ENCODE data around the gene TULP4.
A peak's percentile ranks its signal among the peaks of the same experiment; 100 is the strongest.

TULP4 gene

DNA sequence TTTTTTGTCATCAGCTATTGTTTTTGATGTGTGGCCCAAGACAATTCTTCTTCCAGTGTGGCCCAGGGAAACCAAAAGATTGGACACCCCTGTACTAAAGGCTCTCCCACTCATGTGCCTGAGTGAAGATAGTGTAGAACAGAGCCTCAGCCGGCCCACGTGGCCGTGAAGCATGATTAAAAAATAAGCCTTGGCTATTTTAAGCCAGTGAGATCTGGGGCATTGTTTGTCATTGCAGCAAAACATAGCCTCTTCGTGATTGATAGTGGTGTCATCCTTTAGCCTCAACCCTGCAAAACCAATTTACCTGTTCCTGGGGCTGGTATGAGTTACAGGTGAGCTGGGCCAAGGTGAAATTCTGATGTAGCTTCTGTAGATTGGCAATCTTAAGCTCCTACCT lies 85.3 kb downstream of the TULP4 start:
- no peak for DNase-seq

DNA sequence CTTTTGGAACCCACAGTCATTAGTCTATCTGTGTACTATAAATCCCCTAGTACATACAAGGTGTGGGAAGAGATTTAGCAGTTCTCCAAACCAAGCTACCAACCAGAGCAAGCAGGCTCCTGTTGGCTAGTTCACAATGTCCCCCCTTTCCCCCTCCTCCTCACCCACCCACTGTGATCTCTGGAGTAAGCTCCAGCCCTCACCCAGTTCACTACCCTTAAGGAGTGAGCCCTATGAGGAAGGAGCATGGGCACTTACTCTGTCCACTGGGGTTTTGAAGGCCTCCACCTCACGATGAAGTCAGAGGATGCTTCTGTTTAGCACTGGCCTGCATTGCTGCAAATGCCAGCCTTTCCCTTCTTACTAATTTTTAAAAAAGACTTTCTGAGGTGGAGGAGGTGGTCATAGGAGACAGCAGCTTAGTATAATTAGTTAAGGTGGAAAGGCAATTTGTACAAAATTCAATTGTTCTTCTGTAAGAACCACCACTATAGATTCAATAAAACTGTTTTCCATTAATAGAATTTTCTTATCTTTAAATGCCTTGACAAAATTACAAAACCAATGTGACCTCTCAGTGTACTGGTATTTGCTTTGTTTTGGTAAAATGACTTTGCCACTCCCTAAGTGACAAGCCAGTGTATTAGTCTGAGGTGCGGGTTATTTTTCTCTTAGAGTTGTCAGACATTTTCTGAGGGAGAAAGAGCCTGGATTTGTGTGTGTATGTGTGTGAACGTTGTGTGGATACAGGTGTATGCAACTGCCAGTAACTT lies 86.2 kb downstream of the TULP4 start:
- DNase-seq: no peak

DNA sequence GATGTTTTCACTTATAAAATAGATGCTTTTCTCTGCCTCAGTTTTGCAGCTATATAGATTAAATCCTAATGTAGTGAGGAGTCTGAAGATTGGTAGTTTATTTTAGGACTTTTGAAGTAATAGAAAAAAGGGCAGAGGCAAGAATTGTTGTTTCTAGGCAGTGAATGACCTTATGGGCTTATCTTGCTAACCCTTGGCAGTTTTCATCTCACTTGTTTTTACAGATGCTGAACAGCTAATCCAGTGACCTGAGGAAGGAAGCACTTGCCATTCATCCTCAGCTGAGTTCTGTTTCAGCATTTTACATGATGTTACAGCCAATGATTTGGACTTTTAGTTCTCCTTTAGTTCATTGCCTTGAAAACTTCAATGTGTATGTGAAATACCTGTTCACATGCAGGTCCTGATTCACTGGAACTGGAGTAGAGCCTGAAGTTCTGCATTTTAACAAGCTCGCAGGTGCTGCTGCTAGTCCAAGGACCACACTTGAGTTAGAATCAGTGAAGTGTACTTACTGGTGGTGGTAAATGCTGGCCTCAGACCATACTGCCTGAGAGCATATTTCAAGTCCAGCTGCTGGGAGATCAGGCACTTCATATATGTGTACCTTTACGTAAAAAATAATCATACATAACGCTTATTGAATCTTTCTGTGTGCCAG lies 86.9 kb downstream of the TULP4 start:
- DNase-seq: no peak

DNA sequence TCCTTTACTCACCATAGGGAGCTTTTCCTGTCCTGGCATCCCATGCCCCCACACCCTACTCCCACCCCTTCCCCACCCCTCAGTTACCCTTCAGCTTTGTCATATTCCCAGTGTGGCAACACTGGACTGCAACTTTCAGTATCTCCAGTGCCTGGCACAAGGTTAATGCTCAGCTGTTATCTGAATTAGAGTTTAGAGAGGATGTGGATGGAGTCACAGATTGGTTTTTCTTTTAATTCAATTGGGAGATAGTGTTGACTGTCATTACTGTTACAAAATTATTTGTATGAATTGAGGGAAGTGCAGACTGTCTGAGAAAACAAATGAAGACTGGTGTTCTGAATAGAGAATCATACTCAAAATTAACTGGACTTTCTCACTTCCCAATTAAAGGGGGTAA lies 89.9 kb downstream of the TULP4 start:
- DNase-seq: no peak

DNA sequence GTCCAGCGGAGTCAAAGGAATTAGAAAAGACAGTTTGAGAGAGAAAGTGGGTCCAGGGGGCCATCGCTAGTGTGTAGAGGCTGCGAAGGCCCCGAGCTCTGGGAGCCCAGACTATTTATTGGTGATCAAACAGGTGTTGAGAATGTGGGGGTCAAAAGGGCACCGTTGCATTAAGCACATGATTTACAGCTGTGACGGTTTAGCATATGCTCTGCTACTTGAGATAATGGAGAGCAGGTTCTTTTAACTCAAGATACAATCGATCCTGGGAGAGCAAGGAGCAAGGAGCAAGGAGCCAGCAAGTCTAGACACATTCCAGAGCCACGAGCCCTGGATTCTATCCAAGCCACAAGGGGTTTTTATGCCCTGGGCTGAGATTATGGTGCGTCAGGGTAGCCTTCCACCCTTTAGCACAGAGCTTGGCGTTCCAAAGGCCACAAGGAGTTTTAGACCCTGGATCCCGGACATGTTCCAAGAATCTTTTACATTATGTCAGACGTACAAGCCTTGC lies 93.1 kb downstream of the TULP4 start:
- DNase-seq: peak; percentile 90

DNA sequence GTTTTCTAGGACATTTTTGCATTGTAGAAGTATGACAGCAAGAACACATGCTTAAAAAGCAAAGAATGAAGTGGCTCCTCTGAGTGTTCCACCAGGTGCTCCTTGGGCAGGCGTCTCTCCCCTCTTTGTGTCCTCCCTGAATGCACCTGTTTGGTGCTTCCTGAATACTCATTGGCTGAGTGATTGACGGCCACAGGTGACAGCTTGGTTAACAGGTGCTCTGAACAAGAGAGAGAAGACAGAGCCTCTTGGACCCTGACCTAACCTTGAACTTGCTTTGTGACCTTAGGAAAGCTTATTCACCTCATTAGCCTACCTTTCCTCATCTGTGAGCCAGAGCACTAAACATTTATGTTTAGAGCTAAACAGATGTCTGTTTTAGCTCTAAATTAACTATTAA lies 93.7 kb downstream of the TULP4 start:
- no peak for DNase-seq

DNA sequence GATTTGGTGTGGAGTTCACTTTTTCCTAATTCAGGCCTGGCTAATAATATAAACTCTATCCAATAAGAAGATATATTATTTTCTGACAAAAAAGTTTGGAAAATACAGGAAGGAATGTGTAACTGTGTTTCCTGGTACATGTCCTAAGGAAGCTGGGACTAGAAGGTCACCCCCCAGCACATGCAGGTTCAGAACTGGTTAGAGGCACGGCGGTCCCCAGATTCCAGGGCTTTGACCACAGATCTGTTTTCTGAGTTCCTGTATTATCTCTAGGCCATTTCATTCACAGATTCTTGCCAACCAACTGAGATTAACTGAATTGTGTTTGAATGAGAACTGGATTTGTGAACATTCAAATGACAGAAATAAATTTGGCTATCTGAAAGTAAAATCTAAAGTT lies 94.5 kb downstream of the TULP4 start:
- no peak for DNase-seq

DNA sequence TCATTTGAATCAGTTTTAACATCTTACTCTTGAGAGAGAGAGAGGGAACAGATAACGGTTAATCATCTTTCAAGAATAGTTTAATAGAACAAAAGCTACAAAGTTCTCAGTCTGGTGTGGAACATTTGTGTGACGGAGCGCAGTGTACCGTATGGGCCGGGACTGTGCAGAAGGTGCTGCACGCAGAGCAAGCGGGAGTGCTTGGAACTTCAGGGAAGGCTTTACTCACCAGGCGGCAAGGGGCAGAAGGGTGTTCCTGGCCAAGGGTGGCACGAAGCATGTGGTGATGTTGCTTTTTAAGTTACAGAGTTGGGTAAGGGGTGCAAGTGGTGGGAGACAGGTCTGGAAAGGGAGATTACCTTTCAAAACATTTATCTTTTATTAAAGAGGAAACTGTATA lies 95.7 kb downstream of the TULP4 start:
- DNase-seq: no peak

DNA sequence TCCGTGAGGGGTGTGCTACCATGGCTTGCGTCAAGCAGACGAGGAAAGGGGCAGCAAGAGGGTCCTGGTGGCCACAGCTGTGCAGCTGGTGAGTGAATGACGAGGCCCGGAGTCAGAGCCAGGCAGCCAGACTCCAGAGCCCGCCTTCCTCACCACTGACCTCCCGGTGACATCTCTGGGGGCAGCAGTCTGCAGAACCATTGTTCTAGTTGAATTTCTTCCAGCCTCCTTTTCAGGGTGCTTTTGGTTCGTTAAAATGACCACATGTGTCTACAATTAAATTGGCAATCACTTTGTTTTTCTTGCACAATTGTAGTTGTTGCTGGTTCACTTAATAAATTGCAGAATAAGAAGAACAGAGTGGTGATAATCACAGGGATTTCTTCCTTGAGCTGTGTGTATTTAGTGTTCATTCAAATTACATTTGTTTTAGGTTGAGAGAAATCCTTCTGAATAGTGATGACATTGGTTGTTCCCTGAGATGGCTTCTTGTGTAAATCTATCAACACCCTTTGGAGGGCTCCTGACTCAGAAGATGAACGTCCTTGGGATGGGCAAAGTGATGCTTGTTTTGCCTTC lies 96.4 kb downstream of the TULP4 start:
- peak; percentile 89 for DNase-seq

DNA sequence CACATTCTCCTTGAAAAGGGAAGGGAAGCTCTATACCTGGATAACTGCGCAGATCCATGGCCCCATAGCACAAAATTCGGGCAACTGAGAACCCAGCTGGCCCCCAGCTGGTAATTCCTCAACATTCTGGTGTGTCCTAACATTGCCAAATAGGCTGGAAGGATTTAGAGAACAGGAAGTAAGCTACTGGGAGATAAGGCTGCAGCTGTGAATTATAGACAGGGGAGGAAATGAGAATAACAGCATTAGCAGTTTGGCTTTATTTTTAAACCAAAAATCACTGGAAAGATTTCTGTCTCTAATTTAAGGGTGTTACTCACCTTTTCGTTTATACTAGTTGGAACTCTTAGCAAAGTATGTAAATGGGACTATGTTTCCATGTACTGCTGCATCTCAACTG lies 97.2 kb downstream of the TULP4 start:
- DNase-seq: peak; percentile 71

DNA sequence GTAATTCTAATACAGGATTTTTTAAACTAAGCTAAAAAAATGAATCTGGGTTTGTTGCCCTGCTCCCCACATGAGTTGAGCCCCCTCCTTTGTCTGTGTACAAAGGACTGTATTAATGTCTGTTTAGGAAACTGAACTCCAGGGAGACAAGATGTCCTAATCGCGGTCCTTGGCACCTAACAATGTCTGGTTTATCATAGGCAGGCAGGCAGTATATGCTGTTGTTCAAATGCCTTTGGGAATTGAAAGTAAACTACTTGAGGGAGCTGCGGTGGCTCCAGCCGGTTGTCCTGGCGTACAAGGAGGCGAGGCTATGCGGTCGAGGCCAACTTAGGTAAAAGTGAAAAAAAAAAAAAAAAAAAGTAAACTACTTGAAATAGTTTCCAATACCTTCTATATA lies 98.5 kb downstream of the TULP4 start:
- no peak for DNase-seq

DNA sequence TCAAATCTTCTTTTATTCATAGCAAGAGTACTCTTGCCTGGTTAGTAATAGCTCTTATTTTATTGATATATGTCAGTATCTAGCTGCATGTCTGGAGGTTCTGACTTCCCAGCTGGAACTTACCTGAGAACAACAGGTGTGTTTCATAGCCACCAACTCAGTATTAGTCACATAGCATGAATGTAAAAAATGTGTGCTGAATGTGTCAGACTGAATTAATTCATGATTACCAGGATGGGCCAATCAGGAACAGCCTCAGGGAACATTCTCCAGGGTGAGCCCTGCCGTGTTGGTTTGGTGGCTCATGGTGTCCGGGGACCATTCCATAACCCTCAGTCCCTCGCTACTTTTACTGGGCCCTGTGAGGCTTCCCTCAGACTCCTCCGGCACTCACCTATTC lies 99.7 kb downstream of the TULP4 start:
- no peak for DNase-seq

DNA sequence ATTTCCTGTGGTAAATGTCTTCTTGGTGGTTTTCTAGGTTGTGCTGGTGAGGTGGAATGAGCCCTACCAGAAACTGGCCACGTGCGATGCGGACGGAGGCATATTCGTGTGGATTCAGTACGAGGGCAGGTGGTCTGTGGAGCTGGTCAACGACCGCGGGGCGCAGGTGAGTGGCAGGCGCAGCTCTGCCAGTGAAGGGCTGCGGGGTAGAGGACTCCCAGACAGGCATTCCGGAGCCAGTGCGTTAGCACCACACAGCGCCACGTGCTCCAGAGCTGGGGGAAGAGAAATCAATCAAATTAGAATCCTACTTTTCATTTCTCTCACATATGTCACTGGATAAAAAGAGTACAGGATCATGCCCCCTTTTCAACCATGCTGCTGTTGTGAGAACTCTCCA lies 100.8 kb downstream of the TULP4 start:
- no peak for DNase-seq

DNA sequence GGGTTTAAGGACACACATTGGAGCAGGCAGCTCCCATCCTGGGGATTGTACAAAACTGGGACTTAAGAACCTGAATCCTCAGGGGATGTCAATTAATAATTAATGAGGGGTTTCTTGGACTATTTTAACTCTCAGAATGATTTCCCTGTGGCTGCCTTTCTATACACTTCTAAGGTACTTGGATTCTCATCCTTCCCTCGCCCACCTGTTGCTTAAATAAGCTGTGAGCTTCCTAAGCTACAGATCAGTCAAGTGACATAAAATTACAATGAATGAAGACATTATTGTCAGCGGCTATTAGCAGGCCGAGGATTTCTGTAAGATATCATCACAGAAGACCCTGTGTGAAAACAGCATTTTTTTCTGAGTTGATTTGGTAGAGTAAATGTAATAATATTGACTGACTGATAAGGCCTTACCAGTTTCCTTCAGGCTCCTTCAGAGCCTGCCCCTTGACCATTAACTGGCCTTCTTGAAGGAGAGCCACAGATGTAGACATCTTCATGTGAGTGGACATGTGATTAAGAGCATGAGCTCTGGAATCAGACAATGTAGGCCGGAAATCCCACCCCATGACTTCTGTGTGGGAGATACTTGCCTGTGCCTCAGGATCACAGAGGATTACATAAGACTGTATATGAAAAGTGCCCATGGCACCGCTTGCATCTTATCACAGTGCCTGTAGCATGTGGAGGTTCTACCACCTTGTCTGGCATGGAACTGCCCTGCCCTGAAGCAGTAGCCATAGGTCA lies 101.7 kb downstream of the TULP4 start:
- DNase-seq: no peak

DNA sequence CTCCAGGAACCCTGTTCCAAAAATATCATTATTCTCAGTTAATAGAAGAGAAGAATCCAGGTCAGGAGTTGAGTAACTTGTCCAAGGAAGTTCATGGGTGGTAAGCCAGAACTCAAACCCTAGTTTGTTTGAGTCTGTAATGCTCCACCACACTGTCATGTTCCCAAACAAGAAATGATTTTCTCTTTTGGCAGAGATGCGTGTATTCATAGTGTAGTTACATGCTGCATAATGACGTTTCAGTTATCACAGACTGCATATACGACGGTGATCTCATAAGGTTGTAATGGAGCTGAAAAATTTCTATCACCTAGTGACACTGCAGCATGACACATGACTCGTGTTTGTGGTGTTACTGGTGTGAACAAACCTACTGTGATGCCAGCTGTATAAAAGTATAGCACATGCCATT lies 102.6 kb downstream of the TULP4 start:
- DNase-seq: peak; percentile 60

DNA sequence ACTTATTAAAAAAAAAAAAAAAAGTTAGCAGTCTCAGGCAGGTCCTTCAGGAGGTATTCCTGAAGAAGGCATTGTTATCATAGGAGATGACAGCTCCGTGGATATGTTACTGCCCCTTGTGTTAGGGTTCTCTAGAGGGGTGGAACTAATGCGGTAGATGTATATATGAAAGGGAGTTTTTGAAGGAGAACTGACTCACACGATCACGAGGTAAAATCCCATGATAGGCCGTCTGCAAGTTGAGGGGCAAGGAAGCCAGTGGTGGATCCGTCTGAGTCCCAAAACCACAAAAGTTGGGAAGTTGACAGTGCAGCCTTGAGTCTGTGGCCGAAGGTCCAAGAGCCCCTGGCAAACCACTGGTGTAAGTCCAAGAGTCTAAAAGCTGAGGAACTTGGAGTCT lies 103.4 kb downstream of the TULP4 start:
- no peak for DNase-seq

DNA sequence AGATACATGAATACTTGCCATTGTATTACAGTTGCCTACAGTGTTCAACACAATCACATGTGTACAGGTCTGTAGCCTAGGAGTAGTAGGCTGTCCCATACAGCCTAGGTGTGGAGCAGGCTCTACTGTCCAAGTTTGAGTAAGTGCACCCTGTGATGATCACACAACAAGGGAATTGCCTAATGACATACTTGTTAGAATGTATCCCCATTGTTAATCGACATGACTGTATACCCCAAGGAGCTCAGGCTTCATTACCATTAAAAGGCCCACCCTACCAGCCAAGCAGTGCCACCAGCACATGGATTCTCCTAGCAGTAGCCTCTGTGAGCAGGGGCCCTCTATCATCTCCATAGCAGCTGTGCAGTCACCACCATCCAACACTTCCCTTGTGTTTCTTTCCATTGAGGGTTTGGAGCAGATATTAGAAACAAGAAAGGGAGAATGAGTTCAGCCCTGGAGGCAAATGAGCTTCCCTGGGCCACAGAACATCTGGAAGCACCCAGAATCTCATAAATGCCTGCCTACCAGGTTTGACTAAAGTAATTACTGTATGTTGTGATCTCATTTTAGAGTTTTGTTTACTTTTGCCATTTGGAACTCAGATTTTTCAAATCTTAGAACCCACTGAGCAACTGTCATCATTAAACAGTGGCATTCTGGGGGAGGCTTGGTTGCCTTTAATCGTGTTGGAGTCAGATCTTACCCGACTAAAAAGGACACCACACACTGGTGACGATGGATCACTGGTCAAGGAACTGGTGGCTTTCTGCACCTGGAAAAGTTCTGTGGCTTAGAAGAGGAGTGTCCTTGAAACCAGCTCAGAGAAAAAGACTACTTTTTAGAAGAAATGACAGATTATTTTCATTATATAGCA lies 104.9 kb downstream of the TULP4 start:
- no peak for DNase-seq

DNA sequence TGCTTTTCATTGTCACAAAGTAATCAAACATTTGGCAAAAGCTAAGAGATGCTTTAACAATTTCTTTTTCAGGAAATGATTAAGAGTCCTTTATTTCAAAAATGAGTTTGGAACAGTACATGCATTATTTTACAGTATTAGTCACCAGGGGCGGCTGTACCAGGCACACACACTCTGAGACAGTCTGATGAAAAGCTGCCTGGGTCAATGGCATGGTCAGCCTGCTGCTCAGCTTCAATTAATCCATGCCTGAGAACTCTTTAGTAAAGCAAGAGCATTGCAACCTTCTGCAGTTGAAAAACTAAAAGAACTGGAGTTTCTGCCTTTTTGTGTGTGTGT lies 105.5 kb downstream of the TULP4 start:
- peak; percentile 60 for DNase-seq

DNA sequence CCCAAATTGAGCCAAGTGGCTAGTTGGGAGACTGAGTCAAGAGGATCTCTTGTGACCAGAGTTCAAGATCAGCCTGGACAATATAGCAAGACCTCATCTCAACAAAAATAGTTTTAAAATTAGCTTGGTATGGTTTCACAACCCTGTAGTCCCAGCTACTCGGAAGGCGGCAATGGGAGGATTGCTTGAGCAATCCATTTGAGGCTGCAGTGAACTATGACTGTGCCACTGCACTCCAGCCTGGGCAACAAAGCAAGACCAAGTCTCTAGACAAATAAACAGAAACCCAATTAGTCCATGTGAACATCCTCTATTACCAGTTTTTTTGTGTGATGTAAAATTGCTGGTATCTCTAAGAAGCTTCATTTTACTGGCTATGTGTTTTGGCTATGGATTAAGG lies 106.2 kb downstream of the TULP4 start:
- no peak for DNase-seq

DNA sequence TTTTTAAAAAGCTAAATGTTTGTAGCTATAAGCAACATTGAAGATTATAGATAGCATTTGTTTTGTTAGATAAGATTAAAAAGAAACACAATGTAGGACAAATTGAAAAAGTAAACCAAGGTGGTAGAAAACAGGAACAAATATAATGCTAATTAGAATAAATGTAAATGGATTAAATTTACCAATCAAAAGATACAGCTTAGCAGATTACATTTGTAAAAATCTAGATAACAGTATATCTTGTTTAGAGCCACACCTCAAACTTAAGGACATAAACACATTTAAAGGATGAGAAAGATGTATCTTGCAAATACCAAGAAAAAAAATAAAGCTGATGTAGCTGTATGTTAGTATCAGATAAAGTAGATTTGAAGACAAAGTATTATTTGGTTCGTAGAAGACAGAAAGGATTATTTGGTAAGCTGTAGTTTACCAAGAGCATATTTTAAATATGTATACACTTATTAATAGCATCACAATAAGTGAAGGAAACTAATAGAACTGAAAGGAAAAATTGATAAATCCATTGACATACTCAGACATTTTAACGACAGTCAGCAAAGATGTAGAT lies 107.2 kb downstream of the TULP4 start:
- DNase-seq: no peak

DNA sequence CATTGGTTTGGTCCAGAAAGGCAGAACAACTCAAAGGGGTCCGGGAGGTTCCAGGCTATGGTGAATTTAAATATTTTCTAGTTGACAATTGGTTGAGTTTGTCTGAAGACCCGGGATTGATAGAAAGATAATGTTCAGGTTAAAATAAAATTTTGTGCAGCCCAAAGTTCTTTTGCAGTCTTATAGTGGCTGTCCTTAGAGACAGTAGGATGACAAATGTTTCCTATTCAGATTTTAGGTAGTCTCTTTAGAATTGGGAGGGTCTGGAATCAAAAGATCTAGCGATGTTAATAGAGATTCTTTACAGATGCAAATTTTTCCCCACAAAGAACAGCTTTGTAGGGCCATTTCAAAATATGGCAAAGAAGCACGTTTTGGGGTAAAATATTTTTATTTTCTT lies 109.1 kb downstream of the TULP4 start:
- DNase-seq: no peak

Measured in fibroblast of skin of abdomen (primary cell).